HEK293 (cell line): Measurements from ENCODE around the gene PPP1R2B.
"Not testable (repeated sequence)": the region's sequence is repeated elsewhere in the genome, so short reads cannot be mapped to it uniquely, and the experiment has no call there.

ENCODE experiments used
- ATF2 ChIP-seq: fragments of 450-650 bp; formaldehyde crosslinking; IDR thresholded peaks from 2 replicates; pipeline ENCODE4 v1.5.1; 2016; ENCODE audit warnings: missing biosample characterization, missing genetic modification characterization, low read depth
- CTCF ChIP-seq: fragments of 450-650 bp; formaldehyde crosslinking; IDR thresholded peaks from 2 replicates; pipeline ENCODE4 v1.5.1; 2016; ENCODE audit warnings: missing biosample characterization, missing genetic modification characterization
- HOXA7 ChIP-seq: sonication (generic); formaldehyde crosslinking; IDR thresholded peaks from 2 replicates; pipeline ENCODE4 v1.8.1; 2022; ENCODE audit warnings: missing genetic modification reagents, borderline replicate concordance
- HOXC10 ChIP-seq: sonication (generic); formaldehyde crosslinking; IDR thresholded peaks from 2 replicates; pipeline ENCODE4 v1.8.1; 2023; ENCODE audit warnings: mild to moderate bottlenecking, missing genetic modification reagents
- HOXD13 ChIP-seq: sonication (generic); formaldehyde crosslinking; IDR thresholded peaks from 2 replicates; pipeline ENCODE4 v1.8.0; 2022; ENCODE audit warnings: missing genetic modification reagents, borderline replicate concordance
- KLF8 ChIP-seq: fragments of 450-650 bp; formaldehyde crosslinking; IDR thresholded peaks from 2 replicates; pipeline ENCODE4 v1.5.1; 2016; ENCODE audit warnings: missing biosample characterization, missing genetic modification characterization
- KLF9 ChIP-seq: fragments of 450-650 bp; formaldehyde crosslinking; IDR thresholded peaks from 2 replicates; pipeline ENCODE4 v1.5.1; 2016; ENCODE audit warnings: missing biosample characterization, missing genetic modification characterization, low read depth
- PBX3 ChIP-seq: sonication (generic); formaldehyde crosslinking; IDR thresholded peaks from 2 replicates; pipeline ENCODE4 v1.8.1; 2022; ENCODE audit warnings: mild to moderate bottlenecking, moderate library complexity, missing genetic modification reagents
- TCF7L2 ChIP-seq: IDR thresholded peaks from 2 replicates; pipeline ENCODE4 v1.6.1; 2011; ENCODE audit warnings: low read depth, mild to moderate bottlenecking, inconsistent platforms, low read length, moderate library complexity, borderline replicate concordance
- ZNF211 ChIP-seq: fragments of 450-650 bp; formaldehyde crosslinking; IDR thresholded peaks from 2 replicates; pipeline ENCODE4 v1.5.1; 2016; ENCODE audit warnings: low read depth, missing biosample characterization, missing genetic modification characterization
- ZNF596 ChIP-seq: fragments of 450-650 bp; IDR thresholded peaks from 2 replicates; pipeline ENCODE4 v1.5.0; 2018; ENCODE audit warnings: missing biosample characterization, mild to moderate bottlenecking, missing genetic modification characterization, moderate library complexity

DNA sequence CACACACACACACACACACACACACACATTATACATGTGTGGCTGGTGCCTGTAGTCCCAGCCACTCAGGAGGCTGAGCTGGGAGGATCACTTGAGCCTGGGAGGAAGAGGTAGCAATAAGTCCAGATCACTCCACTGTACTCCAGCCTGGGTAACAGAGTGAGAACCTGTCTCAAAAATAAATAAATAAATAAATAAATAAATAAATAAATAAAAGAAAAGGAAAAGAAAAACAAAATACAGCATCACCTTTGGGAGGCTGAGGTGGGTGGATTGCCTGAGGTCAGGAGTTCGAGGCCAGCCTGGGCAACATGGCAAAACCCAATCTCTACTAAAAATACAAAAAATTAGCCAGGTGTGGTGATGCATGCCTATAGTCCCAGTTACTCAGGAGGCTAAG is 1.6 kb upstream of the PPP1R2B start:
- TF ChIP-seq PBX3 (CRISPR knock-in tag); KLF9 (tag by site-specific recombination); ATF2 (tag by site-specific recombination); HOXD13 (CRISPR knock-in tag); HOXA7 (CRISPR knock-in tag); CTCF (tag by site-specific recombination); HOXC10 (CRISPR knock-in tag); KLF8 (tag by site-specific recombination); TCF7L2; ZNF596; ZNF211 (tag by site-specific recombination): not testable (repeated sequence)
